ENCODE data around the gene MBTPS2.

Gene MBTPS2

GRCh38 chrX:21802054-21802670 lies 37.3 kb upstream of the MBTPS2 start:
- H3K4me3 ChIP-seq (ENCODE audit: severe bottlenecking) = no peak overlapping the region
- no peak for TF ChIP-seq CTCF (IDR thresholded peaks at IDR 0.05; ENCODE audit: poor library complexity, severe bottlenecking)
- ATAC-seq (ENCODE audit: low read depth) (no peak), DNase-seq (ENCODE audit: low spot score) (no peak)
- H3K4me1 ChIP-seq (ENCODE audit: insufficient read depth, poor library complexity, severe bottlenecking) = no peaks in the 10 kb centered on the region
- H3K36me3 ChIP-seq (ENCODE audit: low read depth) = no peaks in the 10 kb centered on the region
- no peaks in the 10 kb centered on the region for H3K9me3 ChIP-seq (ENCODE audit: severe bottlenecking)
- no peaks in the 10 kb centered on the region for H3K27me3 ChIP-seq (ENCODE audit: insufficient read depth, poor library complexity, severe bottlenecking)
- H3K27ac ChIP-seq (ENCODE audit: poor library complexity, severe bottlenecking) = no peak overlapping the region

- Histone ChIP-seq H3K27me3 (ENCODE audit: insufficient read depth, poor library complexity, severe bottlenecking) (no peaks in the 10 kb centered on the region), H3K9me3 (ENCODE audit: severe bottlenecking) (no peaks in the 10 kb centered on the region), H3K36me3 (ENCODE audit: low read depth) (no peaks in the 10 kb centered on the region), H3K4me3 (ENCODE audit: severe bottlenecking) (no peak overlapping the region), H3K27ac (ENCODE audit: poor library complexity, severe bottlenecking) (no peak overlapping the region), H3K4me1 (ENCODE audit: insufficient read depth, poor library complexity, severe bottlenecking) (no peaks in the 10 kb centered on the region)
- DNase-seq (ENCODE audit: low spot score) = no peak
- no peak for TF ChIP-seq CTCF (IDR thresholded peaks at IDR 0.05; ENCODE audit: poor library complexity, severe bottlenecking)
- ATAC-seq (ENCODE audit: low read depth) = no peak
Measured at GRCh38 chrX:21802839-21803238, 36.6 kb upstream of the MBTPS2 start.

GRCh38 chrX:21806691-21807090 lies 32.7 kb upstream of the MBTPS2 start:
- DNase-seq (ENCODE audit: low spot score) (no peak), ATAC-seq (ENCODE audit: low read depth) (no peak)
- Histone ChIP-seq H3K27ac (ENCODE audit: poor library complexity, severe bottlenecking) (no peak overlapping the region), H3K4me3 (ENCODE audit: severe bottlenecking) (no peak overlapping the region), H3K27me3 (ENCODE audit: insufficient read depth, poor library complexity, severe bottlenecking) (no peaks in the 10 kb centered on the region), H3K4me1 (ENCODE audit: insufficient read depth, poor library complexity, severe bottlenecking) (no peaks in the 10 kb centered on the region), H3K9me3 (ENCODE audit: severe bottlenecking) (no peaks in the 10 kb centered on the region), H3K36me3 (ENCODE audit: low read depth) (no peaks in the 10 kb centered on the region)
- no peak for TF ChIP-seq CTCF (IDR thresholded peaks at IDR 0.05; ENCODE audit: poor library complexity, severe bottlenecking)

GRCh38 chrX:21811832-21812231 lies 27.6 kb upstream of the MBTPS2 start:
- H3K4me3 ChIP-seq (ENCODE audit: severe bottlenecking) = no peak overlapping the region
- DNase-seq (ENCODE audit: low spot score) (no peak), ATAC-seq (ENCODE audit: low read depth) (no peak)
- no peaks in the 10 kb centered on the region for H3K36me3 ChIP-seq (ENCODE audit: low read depth)
- no peak for TF ChIP-seq CTCF (IDR thresholded peaks at IDR 0.05; ENCODE audit: poor library complexity, severe bottlenecking)
- H3K27ac ChIP-seq (ENCODE audit: poor library complexity, severe bottlenecking) = no peak overlapping the region
- no peaks in the 10 kb centered on the region for H3K4me1 ChIP-seq (ENCODE audit: insufficient read depth, poor library complexity, severe bottlenecking)
- no peaks in the 10 kb centered on the region for H3K27me3 ChIP-seq (ENCODE audit: insufficient read depth, poor library complexity, severe bottlenecking)
- no peaks in the 10 kb centered on the region for H3K9me3 ChIP-seq (ENCODE audit: severe bottlenecking)

- no peak for TF ChIP-seq CTCF (IDR thresholded peaks at IDR 0.05; ENCODE audit: poor library complexity, severe bottlenecking)
- H3K9me3 ChIP-seq (ENCODE audit: severe bottlenecking) = no peaks in the 10 kb centered on the region
- DNase-seq (ENCODE audit: low spot score) (no peak), ATAC-seq (ENCODE audit: low read depth) (no peak)
- H3K36me3 ChIP-seq (ENCODE audit: low read depth) = no peaks in the 10 kb centered on the region
- no peak overlapping the region for H3K27ac ChIP-seq (ENCODE audit: poor library complexity, severe bottlenecking)
- H3K4me1 ChIP-seq (ENCODE audit: insufficient read depth, poor library complexity, severe bottlenecking) = no peaks in the 10 kb centered on the region
- H3K4me3 ChIP-seq (ENCODE audit: severe bottlenecking) = no peak overlapping the region
- H3K27me3 ChIP-seq (ENCODE audit: insufficient read depth, poor library complexity, severe bottlenecking) = no peaks in the 10 kb centered on the region
Measured at GRCh38 chrX:21812628-21813027, 26.8 kb upstream of the MBTPS2 start.

Data from RWPE2 (cell line).